ENCODE results near the gene PRPF19. TPM values are rescaled to one million over a fixed set of nuclear protein-coding genes. Genes with fewer than 3 reads are reported as not detected.

Gene PRPF19
- polyA plus RNA-seq, 1 of the 3 experiments (the other 2 are of a cell fraction): 58.9 TPM

DNA sequence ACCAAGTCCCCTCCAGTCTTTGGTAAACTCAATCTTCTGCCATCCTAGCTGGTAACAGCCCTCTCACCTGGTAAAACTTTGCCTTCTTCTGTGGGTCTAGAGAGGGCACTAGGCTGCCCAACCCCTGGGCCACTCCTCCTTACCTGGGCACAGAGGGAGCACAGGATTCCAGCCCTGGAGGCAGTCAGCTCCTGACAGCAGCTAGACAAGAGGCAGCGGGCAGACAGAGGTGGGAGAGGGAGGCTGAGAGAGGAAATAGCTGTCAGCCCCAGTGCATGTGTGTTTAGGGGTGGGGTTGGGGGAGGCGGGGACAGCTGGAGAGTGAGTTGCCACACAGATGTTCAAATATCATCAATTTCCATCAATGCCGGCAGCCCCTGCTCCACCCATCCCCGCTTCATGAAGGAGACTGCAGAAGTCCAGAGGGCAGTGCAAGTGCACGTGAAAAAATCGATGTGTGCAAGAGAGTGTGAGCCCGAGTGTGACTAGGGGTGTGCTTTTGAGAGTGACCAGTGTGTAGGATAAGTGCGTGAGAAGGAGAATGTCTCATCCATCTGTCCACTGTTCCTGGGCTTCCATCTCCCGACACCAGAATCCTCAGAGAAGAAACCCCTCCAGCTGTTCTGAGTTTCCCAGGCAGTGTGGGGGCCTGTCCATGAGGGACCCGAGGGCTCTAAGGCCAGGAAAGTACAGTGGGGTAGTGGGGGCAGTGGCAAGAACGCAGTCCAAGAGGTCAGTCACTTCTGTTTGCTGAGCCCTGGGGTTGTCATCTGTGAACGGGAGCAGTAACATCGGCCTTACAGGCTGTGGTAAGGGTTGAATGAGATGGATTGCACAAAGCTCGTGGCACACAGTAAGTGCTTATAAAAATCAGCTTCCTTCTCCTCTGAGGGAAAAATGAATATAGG, 50.4 kb downstream of the PRPF19 start, which contains the start of gene PTGDR2:
Gene PTGDR2 (minus strand): TSS at position 225 of the 908 bp plus-strand sequence. CDS start 2,228 bp downstream, outside the sequence.
- Histone ChIP-seq H3K9ac (no peak within 1 kb of the TSS), H3K9me3 (no peaks in the 10 kb centered on the region), H3K27ac (ENCODE audit: low read depth in 2 of 2, low read length in 1 of 2) (no peak within 1 kb of the TSS), H3K27me3 (ENCODE audit: insufficient read depth) (no peaks in the 10 kb centered on the region), H4K20me1 (ENCODE audit: insufficient read depth) (no peaks in the 10 kb centered on the region), H3K9me2 (no peaks in the 10 kb centered on the region), H3K4me3 (ENCODE audit: low read depth in 2 of 2, low read length in 1 of 2) (no peak within 1 kb of the TSS), H3K4me2 (no peak within 1 kb of the TSS), H3K36me3 (replicated peaks in 1 of 2; ENCODE audit: control insufficient read depth in 1 of 2, insufficient read depth in 2 of 2, low read length in 1 of 2) (peaks cover 0 to 12% of the 10 kb centered on the region in 2 experiments), H3F3A (replicated peaks; ENCODE audit: insufficient read depth) (no peaks in the 10 kb centered on the region), H3K79me2 (ENCODE audit: insufficient read depth) (no peaks in the 10 kb centered on the region), H3K4me1 (ENCODE audit: control insufficient read depth in 1 of 2, insufficient read depth in 2 of 2, low read depth in 1 of 2, low read length in 1 of 2) (no peaks in the 10 kb centered on the region), H2AFZ (ENCODE audit: low read depth) (no peak within 1 kb of the TSS)
- peak; percentile 69 for DNase-seq
- TF ChIP-seq SIN3A (IDR thresholded peaks at IDR 0.05; ENCODE audit: borderline replicate concordance, low read depth, low read length) (no peak), ELF1 (IDR thresholded peaks at IDR 0.05) (no peak), TEAD4 (IDR thresholded peaks at IDR 0.05; ENCODE audit: borderline replicate concordance, insufficient read depth) (no peak), RCOR1 (IDR thresholded peaks at IDR 0.05; ENCODE audit: low read length) (no peak), SMC3 (IDR thresholded peaks at IDR 0.05; ENCODE audit: low read depth, low read length) (no peak), MXI1 (IDR thresholded peaks at IDR 0.05; ENCODE audit: low read depth, low read length) (no peak)
- TF ChIP-seq, protein P1, sequence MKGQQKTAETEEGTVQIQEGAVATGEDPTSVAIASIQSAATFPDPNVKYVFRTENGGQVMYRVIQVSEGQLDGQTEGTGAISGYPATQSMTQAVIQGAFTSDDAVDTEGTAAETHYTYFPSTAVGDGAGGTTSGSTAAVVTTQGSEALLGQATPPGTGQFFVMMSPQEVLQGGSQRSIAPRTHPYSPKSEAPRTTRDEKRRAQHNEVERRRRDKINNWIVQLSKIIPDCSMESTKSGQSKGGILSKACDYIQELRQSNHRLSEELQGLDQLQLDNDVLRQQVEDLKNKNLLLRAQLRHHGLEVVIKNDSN (IDR thresholded peaks at IDR 0.05; ENCODE audit: borderline replicate concordance, low read depth): no peak
- TF ChIP-seq, protein P2, sequence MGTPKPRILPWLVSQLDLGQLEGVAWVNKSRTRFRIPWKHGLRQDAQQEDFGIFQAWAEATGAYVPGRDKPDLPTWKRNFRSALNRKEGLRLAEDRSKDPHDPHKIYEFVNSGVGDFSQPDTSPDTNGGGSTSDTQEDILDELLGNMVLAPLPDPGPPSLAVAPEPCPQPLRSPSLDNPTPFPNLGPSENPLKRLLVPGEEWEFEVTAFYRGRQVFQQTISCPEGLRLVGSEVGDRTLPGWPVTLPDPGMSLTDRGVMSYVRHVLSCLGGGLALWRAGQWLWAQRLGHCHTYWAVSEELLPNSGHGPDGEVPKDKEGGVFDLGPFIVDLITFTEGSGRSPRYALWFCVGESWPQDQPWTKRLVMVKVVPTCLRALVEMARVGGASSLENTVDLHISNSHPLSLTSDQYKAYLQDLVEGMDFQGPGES (IDR thresholded peaks at IDR 0.05; ENCODE audit: low read depth, low read length): no peak
- CTCF ChIA-PET: interaction anchor here (1.0 to 2.5 kb wide), 6 partner anchors 9 to 81 kb away, joined by 3 to 13 read pairs (median 4); no protein-coding TSS in a partner anchor
- POLR2A ChIA-PET: no interaction called here
- WGBS (ENCODE audit: low lambda C conversion rate): 58% methylated on average over 14 of the region's 14 CpGs

DNA sequence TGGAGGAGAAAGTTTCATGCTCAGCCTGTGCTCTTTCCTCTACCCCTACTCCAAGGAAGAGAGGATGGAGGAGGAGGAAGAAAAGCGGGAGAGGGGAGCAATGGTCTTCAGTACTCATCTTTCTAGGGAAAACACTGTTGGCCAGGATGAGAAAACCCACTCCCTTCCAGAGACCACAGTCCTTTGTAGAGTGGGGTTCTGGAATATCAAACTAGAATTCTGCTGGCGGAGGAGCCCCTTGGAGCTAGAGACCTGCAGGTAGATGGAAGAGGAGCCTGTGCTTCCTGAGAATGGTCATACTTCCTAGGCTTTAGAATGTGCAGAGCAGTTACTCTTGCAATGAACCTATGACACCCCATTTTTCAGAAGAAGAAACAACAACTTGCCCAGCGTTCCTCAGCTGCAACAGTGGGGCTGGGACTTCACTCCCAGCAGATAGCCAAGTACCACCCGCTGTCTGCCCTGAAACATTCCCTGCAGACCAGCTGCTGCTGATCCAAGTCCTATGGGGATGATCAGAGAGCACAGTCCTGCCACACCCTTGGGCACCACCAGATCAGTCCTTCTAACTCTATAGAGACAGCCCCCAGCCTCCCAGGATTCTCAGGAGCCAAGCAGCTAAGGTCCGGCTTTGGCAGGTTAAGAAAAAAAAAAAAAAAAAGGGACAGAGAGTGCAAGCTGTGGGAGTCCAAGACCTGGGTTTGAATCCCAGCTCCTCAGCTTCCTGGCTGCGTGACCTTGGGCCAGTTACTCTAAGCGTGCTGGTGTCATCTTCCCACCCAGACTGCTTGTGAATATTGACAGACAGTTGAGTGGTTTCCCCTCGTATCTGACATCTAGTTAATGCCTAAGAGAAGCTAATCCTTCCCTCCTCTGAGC, 51.3 kb downstream of the PRPF19 start:
- Histone ChIP-seq H3K4me3 (ENCODE audit: low read depth in 2 of 2, low read length in 1 of 2) (no peak overlapping the region), H3K27me3 (ENCODE audit: insufficient read depth) (no peaks in the 10 kb centered on the region), H3K79me2 (ENCODE audit: insufficient read depth) (no peaks in the 10 kb centered on the region), H4K20me1 (ENCODE audit: insufficient read depth) (no peaks in the 10 kb centered on the region), H3F3A (replicated peaks; ENCODE audit: insufficient read depth) (no peaks in the 10 kb centered on the region), H3K9me2 (no peaks in the 10 kb centered on the region), H3K27ac (ENCODE audit: low read depth in 2 of 2, low read length in 1 of 2) (no peak overlapping the region), H3K36me3 (replicated peaks in 1 of 2; ENCODE audit: control insufficient read depth in 1 of 2, insufficient read depth in 2 of 2, low read length in 1 of 2) (peaks cover 0 to 20% of the 10 kb centered on the region in 2 experiments), H3K4me1 (ENCODE audit: control insufficient read depth in 1 of 2, insufficient read depth in 2 of 2, low read depth in 1 of 2, low read length in 1 of 2) (no peaks in the 10 kb centered on the region), H3K9me3 (no peaks in the 10 kb centered on the region), H2AFZ (ENCODE audit: low read depth) (no peak overlapping the region), H3K4me2 (no peak overlapping the region), H3K9ac (no peak overlapping the region)
- 67% methylated on average over 7 of the region's 8 CpGs for WGBS (ENCODE audit: low lambda C conversion rate)
- TF ChIP-seq RXRA (IDR thresholded peaks at IDR 0.05; ENCODE audit: borderline replicate concordance, low read depth) (no peak), RCOR1 (IDR thresholded peaks at IDR 0.05; ENCODE audit: low read length) (no peak), ELF1 (IDR thresholded peaks at IDR 0.05) (no peak), TAF1 (IDR thresholded peaks at IDR 0.05; ENCODE audit: borderline replicate concordance, low read depth, low read length) (no peak), POLR2AphosphoS5 (IDR thresholded peaks at IDR 0.05; ENCODE audit: low read depth, low read length) (no peak), NRF1 (IDR thresholded peaks at IDR 0.05; ENCODE audit: low read depth, low read length) (no peak)
- TF ChIP-seq, protein P3, sequence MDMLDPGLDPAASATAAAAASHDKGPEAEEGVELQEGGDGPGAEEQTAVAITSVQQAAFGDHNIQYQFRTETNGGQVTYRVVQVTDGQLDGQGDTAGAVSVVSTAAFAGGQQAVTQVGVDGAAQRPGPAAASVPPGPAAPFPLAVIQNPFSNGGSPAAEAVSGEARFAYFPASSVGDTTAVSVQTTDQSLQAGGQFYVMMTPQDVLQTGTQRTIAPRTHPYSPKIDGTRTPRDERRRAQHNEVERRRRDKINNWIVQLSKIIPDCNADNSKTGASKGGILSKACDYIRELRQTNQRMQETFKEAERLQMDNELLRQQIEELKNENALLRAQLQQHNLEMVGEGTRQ (IDR thresholded peaks at IDR 0.05; ENCODE audit: borderline replicate concordance, low read depth, low read length): no peak
- TF ChIP-seq, protein P2 (IDR thresholded peaks at IDR 0.05; ENCODE audit: low read depth, low read length): no peak
- TF ChIP-seq, protein P4, sequence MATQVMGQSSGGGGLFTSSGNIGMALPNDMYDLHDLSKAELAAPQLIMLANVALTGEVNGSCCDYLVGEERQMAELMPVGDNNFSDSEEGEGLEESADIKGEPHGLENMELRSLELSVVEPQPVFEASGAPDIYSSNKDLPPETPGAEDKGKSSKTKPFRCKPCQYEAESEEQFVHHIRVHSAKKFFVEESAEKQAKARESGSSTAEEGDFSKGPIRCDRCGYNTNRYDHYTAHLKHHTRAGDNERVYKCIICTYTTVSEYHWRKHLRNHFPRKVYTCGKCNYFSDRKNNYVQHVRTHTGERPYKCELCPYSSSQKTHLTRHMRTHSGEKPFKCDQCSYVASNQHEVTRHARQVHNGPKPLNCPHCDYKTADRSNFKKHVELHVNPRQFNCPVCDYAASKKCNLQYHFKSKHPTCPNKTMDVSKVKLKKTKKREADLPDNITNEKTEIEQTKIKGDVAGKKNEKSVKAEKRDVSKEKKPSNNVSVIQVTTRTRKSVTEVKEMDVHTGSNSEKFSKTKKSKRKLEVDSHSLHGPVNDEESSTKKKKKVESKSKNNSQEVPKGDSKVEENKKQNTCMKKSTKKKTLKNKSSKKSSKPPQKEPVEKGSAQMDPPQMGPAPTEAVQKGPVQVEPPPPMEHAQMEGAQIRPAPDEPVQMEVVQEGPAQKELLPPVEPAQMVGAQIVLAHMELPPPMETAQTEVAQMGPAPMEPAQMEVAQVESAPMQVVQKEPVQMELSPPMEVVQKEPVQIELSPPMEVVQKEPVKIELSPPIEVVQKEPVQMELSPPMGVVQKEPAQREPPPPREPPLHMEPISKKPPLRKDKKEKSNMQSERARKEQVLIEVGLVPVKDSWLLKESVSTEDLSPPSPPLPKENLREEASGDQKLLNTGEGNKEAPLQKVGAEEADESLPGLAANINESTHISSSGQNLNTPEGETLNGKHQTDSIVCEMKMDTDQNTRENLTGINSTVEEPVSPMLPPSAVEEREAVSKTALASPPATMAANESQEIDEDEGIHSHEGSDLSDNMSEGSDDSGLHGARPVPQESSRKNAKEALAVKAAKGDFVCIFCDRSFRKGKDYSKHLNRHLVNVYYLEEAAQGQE (IDR thresholded peaks at IDR 0.05; ENCODE audit: low read depth, low read length): no peak
- POLR2A ChIA-PET: interaction anchor here (0.5 kb wide), 1 partner anchor 544 kb away, joined by 3 read pairs; no protein-coding TSS in a partner anchor
- DNase-seq: no peak
- CTCF ChIA-PET: interaction anchor here (1.0 to 2.5 kb wide), 4 partner anchors 10 to 80 kb away, joined by 3 to 13 read pairs (median 6); no protein-coding TSS in a partner anchor
